SHP77 (cell line): Measurements from ENCODE around the gene BTN3A1.
"Not testable (repeated sequence)": the region's sequence is repeated elsewhere in the genome, so short reads cannot be mapped to it uniquely, and the experiment has no call there.

Experiments used
- DNase-seq, 2 experiments: peaks; one replicate each; lab custom pipeline; 2025; lab: John Stamatoyannopoulos, UW

BTN3A1 gene

DNA sequence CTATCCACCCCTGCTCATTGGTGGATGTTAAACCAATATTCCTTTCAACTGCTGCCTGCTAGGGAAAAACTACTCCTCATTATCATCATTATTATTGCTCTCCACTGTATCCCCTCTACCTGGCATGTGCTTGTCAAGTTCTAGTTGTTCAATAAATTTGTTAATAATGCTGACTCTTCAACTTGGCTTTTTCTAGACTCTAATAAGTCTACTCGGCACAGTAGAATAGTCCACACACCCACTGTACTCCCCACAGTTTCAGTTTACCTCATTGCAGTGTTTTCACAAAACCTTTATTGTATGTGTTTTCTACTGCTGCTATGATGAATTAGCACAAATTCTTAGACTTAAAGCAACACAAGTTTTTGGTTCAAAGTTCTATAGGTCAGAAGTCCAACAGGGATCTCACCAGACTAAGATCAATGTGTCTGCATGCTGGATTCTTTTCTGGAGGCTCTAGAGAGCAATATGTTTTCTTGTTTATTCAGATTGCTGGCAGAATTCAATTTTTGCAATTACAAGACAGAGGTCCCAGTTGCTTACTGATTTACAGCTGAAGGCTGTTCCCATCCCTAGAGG is 13.1 kb downstream of the BTN3A1 start:
- DNase-seq: no peak

DNA sequence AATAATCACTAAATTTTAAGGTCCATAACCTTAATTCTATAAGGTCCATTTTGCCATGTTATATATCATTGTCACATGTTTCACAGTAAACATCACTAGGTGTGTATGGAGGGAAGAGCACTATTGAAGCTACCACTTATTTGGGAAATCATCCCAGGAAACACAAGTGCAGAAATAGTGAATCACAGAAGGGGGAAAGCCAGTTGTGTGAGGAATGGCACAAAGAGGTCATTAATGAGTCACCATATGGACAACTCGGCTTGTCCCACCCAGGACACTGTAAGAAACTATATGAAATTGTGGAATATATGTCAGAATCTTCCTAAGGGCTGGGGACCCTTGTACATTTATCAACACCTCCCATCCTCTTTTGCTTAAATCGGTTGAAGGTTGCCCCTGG is 13.7 kb downstream of the BTN3A1 start:
- DNase-seq: no peak

DNA sequence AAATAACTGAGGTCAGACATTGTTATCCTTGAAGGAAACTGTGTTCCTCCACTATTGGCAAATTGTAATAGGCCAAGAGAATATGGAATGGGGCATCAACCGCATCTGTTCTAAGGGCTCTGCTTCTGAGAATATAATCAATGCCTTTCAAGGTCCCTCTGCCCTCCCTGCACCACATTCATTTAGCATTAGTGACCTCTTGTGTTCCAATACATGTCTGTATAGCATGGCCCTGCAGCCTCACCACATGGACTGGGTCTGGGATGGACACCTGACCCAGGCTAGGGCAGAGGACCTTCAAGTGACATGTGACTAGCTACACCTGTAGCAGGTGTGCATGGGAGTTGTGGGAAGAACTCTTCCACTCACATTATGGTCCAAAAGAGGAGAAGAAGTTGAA is 14.2 kb downstream of the BTN3A1 start:
- DNase-seq: no peak

DNA sequence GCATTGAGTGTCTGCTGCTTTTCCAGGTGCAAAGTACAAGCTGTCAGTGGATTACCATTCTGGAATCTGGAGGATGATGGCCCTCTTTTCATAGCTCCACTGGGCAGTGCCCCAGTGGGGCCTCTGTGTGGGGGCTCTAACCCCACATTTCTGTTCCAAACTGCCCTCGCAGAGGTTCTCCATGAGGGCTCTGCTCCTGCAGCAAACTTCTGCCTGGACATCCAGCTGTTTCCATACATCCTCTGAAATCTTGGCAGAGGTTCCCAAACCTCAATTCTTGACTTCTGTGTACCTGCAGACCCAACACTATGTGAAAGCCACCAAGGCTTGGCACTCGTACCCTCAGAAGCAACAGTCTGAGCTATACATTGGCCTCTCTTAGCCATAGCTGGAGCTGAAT is 16.0 kb downstream of the BTN3A1 start:
- DNase-seq: not testable (repeated sequence)

DNA sequence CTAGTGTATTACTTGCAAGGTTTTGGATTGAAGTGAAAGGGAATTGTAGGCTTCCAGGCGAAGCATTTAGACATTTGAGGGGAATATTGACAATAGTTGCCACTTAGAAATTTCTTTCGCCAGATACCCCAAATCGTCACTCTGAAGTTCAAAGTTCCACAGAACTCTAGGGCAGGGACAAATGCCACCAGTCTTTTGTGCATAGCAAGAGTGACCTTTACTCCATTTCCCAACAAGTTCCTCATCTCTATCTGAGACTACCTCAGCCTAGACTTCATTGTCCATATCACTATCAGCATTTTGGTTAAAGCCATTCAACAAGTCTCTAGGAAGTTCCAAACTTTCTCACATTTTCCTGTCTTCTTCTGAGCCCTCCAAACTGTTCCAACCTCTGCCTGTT is 16.7 kb downstream of the BTN3A1 start:
- not testable (repeated sequence) for DNase-seq

DNA sequence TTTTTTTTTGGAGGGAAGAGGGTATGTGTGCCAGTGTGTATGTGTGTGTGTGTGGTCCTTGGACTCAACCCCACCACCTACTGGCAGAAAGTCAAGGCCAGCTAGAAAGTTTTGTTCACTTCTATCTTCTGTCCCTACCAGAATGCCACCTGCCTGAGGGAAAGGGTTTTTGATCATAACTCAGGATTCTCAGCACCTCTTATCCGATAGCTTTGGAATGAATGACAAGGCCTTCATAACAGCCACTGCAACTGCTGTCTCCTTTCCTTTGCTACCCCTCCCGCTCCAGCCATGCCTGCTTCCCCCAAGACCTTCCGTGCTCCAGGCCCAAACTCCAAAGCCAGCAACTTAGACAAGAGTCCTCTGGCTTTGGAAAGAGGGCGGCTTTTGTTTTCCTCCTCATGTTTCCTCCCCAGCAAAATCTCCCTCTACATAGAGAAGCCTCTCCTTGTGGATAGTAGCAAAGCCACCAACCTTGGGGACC is 18.7 kb downstream of the BTN3A1 start:
- DNase-seq: peak; percentile 6 to 7

DNA sequence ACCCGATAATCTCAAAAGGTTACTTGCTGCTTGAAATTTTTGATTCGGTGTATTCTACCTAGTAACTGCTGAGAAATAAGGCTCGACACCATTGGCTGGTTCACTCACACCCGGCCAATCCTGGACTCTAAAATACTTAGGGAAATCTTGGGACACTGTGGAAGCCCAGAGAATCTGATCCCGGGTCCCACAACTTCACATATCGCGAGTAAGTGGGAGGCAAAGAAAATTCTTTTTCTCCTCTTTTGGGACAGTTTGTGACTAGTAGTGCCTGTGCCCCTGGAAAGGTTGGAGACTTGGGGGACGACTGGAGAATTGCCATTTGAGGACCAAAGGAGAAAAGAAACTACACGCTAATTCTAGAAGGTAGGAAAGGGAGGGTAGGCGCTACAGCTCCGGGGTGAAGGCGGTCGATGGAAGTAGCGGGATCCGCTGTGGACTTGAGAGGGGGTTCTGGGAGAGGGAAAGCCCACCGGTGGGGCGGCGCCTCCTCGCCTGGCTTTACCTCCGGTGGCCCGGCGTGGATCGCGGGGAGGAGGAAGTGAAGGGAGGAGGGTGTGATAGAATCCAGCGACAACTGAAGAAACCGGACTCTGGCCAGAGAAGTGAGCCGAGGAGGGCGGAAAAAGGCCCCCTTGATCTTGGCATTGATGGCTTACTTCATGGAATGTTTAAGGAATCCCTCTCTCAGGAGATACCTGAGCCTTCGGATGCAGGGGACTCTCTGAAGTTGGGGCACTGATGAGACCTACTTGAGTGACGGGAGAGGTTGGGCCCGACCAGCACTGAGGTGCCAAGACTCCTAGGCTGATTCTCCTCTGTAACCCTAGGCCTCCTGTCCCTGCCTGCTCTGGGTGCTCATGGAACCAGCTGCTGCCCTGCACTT is 19.4 kb downstream of the BTN3A1 start:
- DNase-seq: peak; percentile 81 to 86

DNA sequence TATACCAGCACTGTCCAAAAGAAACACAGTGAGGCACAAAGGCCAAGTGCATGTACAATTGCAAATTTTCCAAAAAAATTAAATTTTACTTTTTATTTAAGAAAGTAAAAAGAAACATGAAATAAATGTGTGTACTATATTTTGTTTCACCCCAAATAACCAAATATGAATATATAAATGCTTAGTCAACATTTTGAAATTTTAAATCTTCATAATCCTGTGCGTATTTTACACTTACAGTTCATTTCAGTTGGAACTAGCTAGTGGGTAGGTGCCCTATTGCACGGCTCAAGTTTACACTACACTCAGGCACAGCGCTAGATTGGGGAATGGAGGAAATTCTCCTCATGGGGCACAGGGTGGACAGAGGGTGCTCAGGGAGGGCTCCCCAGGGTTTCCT is 20.3 kb downstream of the BTN3A1 start:
- no peak for DNase-seq

DNA sequence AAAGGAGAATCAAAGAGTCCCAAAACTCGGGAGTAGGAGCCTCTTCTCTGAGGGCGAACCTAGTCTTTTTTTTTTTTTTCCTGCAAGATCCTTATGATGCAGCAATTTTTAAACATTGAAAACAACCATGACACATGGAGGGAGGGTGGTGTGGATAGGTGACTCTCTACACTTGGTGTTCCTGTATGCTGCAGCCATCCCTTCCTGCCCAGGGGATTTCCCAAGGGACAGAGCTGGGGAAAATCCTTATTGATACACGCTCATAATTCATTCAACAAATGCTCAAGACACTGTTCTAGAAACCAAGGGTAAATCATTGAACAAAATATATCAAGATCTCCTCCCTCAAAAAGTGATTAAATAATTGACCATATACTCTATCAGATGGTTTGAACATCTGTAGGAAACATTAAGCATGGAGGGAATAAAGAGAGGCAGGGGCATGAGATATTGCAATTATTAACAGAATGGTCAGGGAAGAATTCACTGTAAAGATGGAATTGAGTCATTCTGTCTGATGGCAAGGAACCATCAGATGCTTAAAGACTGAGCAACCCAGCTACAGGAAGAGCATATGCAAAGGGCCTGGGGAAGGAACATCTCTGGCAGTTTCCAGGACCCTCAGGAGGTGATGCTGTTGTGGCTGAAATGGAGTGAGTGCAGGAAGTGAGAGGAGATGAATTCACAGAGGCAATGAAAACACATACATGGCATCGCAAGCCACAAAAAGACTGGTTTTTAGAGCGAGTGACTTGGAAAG is 24.8 kb downstream of the BTN3A1 start:
- no peak for DNase-seq

DNA sequence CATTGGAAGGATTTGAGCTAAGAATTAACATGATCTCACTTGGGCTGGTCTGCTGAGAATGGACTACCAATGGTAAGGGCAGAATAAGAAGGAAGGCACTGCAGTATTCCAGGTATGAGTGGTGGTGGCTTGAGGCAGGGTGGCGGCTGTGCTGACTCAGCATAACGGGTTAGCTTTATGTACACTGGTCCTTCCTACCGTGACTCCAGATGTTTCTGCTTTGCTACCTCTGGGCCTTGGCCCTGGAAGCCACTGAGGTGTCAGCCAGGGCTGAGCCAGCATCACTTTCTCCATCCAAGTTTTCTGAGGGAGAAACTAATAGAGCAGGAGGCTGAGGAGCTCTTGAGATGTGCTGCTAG is 25.4 kb downstream of the BTN3A1 start:
- no peak for DNase-seq

DNA sequence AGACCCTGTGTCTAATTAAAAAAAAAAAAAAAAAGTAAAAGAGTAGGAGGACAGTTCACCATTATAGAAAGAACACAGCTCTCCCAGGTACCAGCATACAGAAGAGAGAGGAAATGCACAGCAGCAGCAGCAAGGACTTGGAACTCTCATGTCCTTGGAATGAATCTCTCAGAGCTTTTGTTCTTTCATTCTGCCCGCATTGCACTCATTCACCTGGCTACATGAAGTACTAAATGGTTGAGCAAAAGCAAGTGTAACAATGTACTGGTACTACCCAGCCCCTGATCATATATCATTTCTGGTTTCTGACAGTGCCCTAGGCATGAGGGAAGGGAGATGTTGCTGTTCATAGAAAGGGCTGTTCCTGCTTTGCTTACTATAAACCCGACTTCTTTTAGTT is 26.1 kb downstream of the BTN3A1 start:
- DNase-seq: no peak

DNA sequence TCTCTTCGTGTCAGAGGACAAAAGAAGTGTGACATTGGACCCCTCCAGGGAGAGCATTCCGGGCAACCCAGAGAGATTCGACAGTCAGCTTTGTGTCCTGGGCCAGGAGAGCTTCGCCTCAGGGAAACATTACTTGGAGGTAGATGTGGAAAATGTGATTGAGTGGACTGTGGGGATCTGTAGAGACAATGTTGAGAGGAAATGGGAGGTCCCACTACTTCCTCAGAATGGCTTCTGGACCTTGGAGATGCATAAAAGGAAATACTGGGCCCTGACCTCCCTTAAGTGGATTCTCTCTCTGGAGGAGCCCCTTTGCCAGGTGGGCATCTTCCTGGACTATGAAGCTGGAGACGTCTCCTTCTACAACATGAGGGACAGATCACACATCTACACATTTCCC is 28.7 kb downstream of the BTN3A1 start:
- DNase-seq: no peak

DNA sequence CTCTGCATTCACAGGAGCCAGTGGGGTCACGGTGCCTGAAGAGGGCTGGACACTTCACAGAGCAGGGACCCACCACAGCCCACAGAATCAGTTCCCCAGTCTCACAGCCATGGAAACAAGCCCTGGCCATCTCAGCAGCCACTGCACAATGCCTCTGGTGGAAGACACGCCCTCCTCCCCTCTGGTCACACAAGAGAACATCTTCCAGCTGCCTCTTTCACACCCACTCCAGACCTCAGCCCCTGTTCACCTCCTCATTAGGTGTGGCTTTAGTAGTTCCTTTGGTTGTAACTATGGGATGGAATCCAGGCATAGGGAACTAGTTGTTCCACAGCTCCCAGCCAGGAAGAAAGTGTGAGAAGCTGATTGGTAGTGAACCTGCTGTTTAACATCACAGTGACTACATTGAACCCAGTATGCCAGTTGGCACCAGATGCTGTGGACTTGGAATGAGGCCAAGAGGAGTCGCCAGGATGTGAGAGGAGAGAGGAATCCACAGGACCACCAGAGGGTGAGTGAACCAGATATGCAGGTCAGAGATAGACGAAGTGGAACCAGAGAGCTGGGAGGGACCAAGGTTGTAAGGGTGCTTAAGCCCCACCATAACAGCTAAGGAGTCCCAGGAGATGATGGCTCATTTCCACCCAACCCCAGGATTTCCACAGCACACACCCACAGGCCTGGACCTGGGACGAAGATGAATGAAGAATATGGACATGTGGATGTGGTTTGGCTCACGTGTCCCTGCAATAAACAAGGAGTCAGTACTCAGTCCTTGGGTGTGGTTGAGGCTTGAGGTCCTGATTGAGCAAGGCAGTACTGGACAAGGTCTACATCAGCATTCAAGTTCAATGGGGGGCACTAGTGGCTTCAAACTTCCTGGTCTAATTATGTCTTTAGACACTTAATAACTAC is 29.4 kb downstream of the BTN3A1 start:
- DNase-seq: no peak

DNA sequence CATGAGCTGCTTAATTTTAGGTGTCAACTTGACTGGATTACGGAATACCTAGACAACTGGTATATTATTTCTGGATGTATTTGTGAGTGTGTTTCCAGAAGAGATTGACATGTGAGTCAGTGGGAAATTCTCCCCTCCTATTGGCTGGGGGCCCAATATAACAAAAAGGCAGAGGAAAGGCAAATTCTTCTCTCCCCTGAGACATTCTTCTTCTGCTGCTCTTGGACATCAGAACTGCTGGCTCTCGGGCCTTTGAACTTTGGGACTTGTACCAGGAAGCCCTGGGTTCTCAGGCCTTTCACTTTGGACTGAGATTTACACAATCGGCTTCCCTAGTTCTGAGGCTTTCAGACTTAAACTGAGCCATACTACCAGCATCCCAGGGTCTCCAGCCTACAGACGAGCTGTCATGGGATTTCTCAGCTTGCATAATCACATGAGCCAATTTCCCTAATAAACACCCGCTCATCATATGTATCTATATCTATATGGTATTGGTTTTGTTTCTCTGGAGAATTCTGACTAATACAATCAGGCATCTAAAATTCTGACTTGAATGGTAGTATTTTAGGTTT is 30.6 kb downstream of the BTN3A1 start:
- no peak for DNase-seq

DNA sequence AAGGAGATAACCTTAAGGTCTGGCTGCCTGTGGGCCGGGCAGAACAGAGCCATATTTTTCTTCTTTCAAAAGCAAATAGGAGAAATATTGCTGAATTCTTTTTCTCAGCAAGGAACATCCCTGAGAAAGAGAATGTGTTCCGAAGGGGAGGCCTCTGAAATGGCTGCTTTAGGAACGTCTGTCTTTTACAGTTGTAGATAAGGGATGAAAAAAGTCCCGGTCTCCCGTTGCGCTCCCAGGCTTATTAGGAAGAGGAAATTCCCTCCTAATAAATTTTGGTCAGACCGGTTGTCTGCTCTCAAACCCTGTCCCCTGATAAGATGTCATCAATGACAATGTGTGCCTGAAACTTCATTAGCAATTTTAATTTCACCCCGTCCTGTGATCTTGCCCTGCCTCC is 31.6 kb downstream of the BTN3A1 start:
- not testable (repeated sequence) for DNase-seq

DNA sequence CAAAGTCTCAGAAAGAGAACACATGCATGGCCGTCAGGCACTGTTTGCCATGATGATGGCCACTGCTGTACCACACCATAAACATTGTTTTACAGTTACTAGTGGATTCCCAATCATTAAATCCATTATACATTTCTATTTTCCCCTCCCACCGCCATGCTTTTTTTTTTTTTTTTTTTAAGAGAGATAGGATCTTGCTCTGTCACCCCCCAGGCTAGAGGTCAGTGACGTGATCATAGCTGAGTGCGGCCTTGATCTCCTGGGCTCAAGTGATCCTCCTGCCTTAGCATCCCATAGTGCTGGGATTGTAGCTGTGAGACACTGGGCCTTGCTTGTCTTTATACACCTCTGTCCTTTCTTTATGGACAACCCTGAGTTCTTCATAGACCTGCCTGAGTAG is 33.9 kb downstream of the BTN3A1 start:
- DNase-seq: no peak

DNA sequence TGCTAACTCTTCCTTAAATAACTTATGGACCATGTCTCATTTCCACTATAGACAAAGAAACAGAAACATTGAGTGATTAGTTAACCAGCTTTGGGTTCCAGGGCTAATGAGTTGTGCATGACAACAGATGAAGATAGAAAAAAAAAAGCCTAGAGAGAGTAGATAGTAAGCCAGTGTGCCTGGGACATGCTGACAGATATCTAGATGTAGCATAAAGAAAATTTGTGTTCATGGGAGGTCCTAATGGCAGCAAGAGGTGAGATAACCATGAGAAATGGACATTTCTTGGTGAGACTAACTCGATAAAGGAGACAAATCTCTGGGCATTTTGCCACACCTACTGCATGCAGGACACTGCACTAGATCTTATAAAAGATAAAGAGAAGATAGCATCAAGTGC is 35.5 kb downstream of the BTN3A1 start:
- DNase-seq: no peak

DNA sequence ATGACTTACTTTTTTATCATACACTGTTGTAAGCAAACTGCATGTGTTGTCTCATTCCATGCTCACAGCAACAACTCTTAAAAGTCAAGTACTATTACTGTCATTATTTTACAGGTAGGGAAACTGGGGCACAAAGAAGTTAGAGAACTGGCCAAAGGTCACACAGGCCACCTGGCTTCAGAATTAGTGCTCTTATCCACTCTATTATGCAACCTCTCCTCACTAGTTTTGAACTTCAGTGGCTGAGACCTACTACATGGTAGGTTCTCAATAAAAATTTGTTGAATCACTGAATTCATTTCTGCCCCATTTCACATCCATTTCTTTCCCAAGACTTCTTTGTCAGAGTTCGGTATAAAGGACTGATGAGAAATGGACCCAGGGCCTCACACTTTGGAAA is 35.9 kb downstream of the BTN3A1 start:
- no peak for DNase-seq

DNA sequence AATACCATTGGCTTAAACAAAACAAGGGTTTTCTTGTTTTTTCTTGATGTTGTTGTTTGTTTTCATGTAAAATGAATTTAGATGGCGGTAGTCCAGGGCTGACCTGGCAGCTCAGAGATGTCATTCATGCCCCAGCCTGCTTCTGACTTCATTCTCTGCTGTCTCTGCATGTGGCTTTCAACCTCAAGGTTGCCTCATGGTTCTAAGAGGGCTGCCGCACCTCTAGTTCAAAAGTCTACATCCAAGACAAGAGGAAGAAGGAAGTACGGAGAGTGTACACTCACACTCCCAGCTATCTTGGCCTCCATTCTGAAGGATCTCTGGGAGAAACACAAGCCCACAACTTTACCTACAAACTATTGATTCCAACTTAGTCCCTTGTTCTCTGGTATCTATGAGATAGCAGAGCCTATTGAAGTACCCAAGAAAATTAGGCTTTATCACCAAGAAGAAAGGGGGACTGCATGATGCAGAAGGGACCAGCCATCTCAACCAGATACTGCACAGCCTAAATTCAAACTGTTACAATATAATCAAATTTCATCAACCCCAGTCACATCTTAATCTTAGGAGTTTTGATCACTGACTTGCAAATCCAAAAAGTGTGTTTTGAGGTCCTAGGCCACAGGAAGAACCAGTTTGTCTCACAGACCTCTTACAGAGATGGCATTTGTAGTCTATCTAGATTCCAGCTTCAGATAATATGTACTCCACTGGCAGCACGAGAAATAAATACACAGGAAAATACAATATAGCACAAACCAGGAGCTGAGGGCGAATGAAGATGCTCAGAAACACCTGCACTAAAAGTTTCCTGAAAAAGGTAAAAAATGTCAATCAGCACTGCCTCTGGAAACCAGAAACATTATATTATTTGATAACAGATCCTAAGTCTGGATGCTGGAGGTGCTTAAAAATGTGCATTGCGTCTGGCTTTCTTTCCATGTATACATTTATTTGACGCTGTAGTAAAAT is 37.4 kb downstream of the BTN3A1 start:
- DNase-seq: no peak

DNA sequence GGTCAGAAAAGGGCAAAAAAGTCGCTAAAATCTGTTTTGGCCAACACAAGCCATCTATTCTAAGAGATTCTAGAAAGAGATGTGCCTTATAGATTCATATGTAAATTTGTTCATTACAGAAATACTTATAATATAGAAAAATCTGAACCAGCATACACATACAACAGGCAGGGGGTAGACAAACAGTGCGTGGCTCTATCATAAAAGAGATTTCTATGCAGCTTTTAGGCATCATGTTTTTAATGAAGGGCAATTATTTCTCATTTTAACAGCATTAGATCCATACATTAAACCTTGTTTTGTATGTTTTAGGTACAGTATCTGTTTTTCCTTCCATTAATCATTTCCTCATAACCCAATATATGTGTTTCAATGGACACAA is 38.9 kb downstream of the BTN3A1 start:
- DNase-seq: no peak
